Coronary artery (tissue), 2 donors: ENCODE results near the gene PYM1.
"Not testable (repeated sequence)": the region's sequence is repeated elsewhere in the genome, so short reads cannot be mapped to it uniquely, and the experiment has no call there.

ENCODE experiments used
- DNase-seq: peaks from one replicate; pipeline ENCODE4 v3.0.0-alpha.2; 2017; ENCODE audit warnings: low spot score
- H3K27ac ChIP-seq, 2 donors: fragments of 200-600 bp; sonication (generic); one replicate each; pipeline ENCODE4 v1.5.1; 2016 to 2019
- H3K4me3 ChIP-seq: fragments of 200-600 bp; sonication (generic); 2 replicates; pipeline ENCODE4 v1.5.1; 2016; ENCODE audit warnings: mild to moderate bottlenecking, moderate library complexity
- CTCF ChIP-seq: fragments of 200-600 bp; sonication (generic); IDR thresholded peaks from one replicate; pipeline ENCODE4 v1.5.1; 2019; ENCODE audit warnings: antibody characterized with exemption

Gene PYM1

GRCh38 chr12:55885113-55885512 is 42.6 kb downstream of the PYM1 start:
- H3K4me3 ChIP-seq, result no peak overlapping the region
- no peak for TF ChIP-seq CTCF
- H3K27ac ChIP-seq, result no peak overlapping the region
- no peak for DNase-seq

GRCh38 chr12:55877824-55878223 is 49.9 kb downstream of the PYM1 start:
- no peak for TF ChIP-seq CTCF

GRCh38 chr12:55875704-55876467 is 51.8 kb downstream of the PYM1 start:
- no peak overlapping the region for H3K4me3 ChIP-seq
- H3K27ac ChIP-seq, result no peak overlapping the region
- no peak for DNase-seq
- TF ChIP-seq CTCF, result no peak

More at GRCh38 chr12:55877824-55878223, 49.9 kb downstream of the PYM1 start:
- Histone ChIP-seq H3K27ac (no peak overlapping the region), H3K4me3 (no peak overlapping the region)
- no peak for DNase-seq

- DNase-seq, result no peak
- H3K4me3 ChIP-seq, result no peak overlapping the region
- H3K27ac ChIP-seq, result no peak overlapping the region
- TF ChIP-seq CTCF, result no peak
Measured at GRCh38 chr12:55874443-55874842, 53.3 kb downstream of the PYM1 start.

GRCh38 chr12:55866454-55867004 is 61.2 kb downstream of the PYM1 start:
- DNase-seq, H3K27ac ChIP-seq, H3K4me3 ChIP-seq: not testable (repeated sequence)

GRCh38 chr12:55865327-55865726 is 62.4 kb downstream of the PYM1 start:
- no peak for DNase-seq
- TF ChIP-seq CTCF, result no peak
- Histone ChIP-seq H3K4me3 (no peak overlapping the region), H3K27ac (no peak overlapping the region)

- not testable (repeated sequence) for H3K27ac ChIP-seq, H3K4me3 ChIP-seq, DNase-seq
Measured at GRCh38 chr12:55862931-55863330, 64.8 kb downstream of the PYM1 start.

- no peak for DNase-seq
- no peak overlapping the region for H3K27ac ChIP-seq
- no peak overlapping the region for H3K4me3 ChIP-seq
- TF ChIP-seq CTCF, result no peak
Measured at GRCh38 chr12:55862286-55862685, 65.4 kb downstream of the PYM1 start.
